DMS114 treated with DMSO at 0.1 percent for 48 hours (cell line): ENCODE data around the gene UACA.
A peak's percentile ranks its signal among the peaks of the same experiment; 100 is the strongest.
"Not testable (repeated sequence)": the region's sequence is repeated elsewhere in the genome, so short reads cannot be mapped to it uniquely, and the experiment has no call there.

Experiments used
- DNase-seq: peaks from one replicate; lab custom pipeline; 2025; ENCODE audit not compliant: unreplicated experiment; lab: John Stamatoyannopoulos, UW

The UACA gene

GRCh38 chr15:70758790-70759462, 4.4 kb downstream of the UACA start:
- no peak for DNase-seq

GRCh38 chr15:70757627-70758026, 5.7 kb downstream of the UACA start:
- DNase-seq: no peak

- no peak for DNase-seq
Observed at GRCh38 chr15:70754862-70755261, 8.5 kb downstream of the UACA start.

- no peak for DNase-seq
Observed at GRCh38 chr15:70753101-70753829, 10.1 kb downstream of the UACA start.

GRCh38 chr15:70752193-70752635, 11.1 kb downstream of the UACA start:
- DNase-seq: no peak

GRCh38 chr15:70750203-70750869, 13.0 kb downstream of the UACA start:
- DNase-seq: no peak

- no peak for DNase-seq
Observed at GRCh38 chr15:70748281-70748747, 15.0 kb downstream of the UACA start.

- not testable (repeated sequence) for DNase-seq
Observed at GRCh38 chr15:70746598-70746997, 16.8 kb downstream of the UACA start.

- no peak for DNase-seq
Observed at GRCh38 chr15:70742928-70743327, 20.4 kb downstream of the UACA start.

GRCh38 chr15:70741677-70742293, 21.6 kb downstream of the UACA start:
- DNase-seq: no peak

- DNase-seq: no peak
Observed at GRCh38 chr15:70741107-70741531, 22.2 kb downstream of the UACA start.

- DNase-seq: not testable (repeated sequence)
Observed at GRCh38 chr15:70735040-70735439, 28.3 kb downstream of the UACA start.

GRCh38 chr15:70729164-70729563, 34.2 kb downstream of the UACA start:
- no peak for DNase-seq

- no peak for DNase-seq
Observed at GRCh38 chr15:70726753-70727152, 36.6 kb downstream of the UACA start.

- DNase-seq: no peak
Observed at GRCh38 chr15:70723927-70724326, 39.4 kb downstream of the UACA start.

GRCh38 chr15:70723122-70723422, 40.3 kb downstream of the UACA start:
- DNase-seq: no peak

- peak; percentile 59 for DNase-seq
Observed at GRCh38 chr15:70722266-70723121, 40.9 kb downstream of the UACA start.

- no peak for DNase-seq
Observed at GRCh38 chr15:70720228-70721016, 42.9 kb downstream of the UACA start.

- DNase-seq: no peak
Observed at GRCh38 chr15:70717237-70717793, 46.0 kb downstream of the UACA start.
